AG09309 (cell line): ENCODE results near the gene RNF208.
"Not testable (repeated sequence)": the region's sequence is repeated elsewhere in the genome, so short reads cannot be mapped to it uniquely, and the experiment has no call there.

Source experiments
- DNase-seq: peaks from one replicate; pipeline ENCODE4 v3.0.0-alpha.2; 2010; ENCODE audit warnings: low read depth
- H3K4me3 ChIP-seq: 2 replicates; pipeline ENCODE4 v1.5.1; 2011; ENCODE audit warnings: mild to moderate bottlenecking, low read depth, low read length, moderate library complexity; ENCODE audit not compliant: control insufficient read depth
- CTCF ChIP-seq: IDR thresholded peaks from 2 replicates; pipeline ENCODE4 v1.5.1; 2011; ENCODE audit warnings: mild to moderate bottlenecking, low read depth, low read length, inconsistent platforms; ENCODE audit not compliant: insufficient read depth, control insufficient read depth; ENCODE audit errors: missing control alignments

RNF208 gene

GRCh38 chr9:137262173-137262908, 40.3 kb upstream of the RNF208 start:
- DNase-seq, H3K4me3 ChIP-seq: not testable (repeated sequence)
- peak; percentile 50 for TF ChIP-seq CTCF

GRCh38 chr9:137256856-137257255, 34.8 kb upstream of the RNF208 start:
- no peak for TF ChIP-seq CTCF
- no peak overlapping the region; the same call in 1 of the 2 replicates for H3K4me3 ChIP-seq
- DNase-seq = no peak

DNA sequence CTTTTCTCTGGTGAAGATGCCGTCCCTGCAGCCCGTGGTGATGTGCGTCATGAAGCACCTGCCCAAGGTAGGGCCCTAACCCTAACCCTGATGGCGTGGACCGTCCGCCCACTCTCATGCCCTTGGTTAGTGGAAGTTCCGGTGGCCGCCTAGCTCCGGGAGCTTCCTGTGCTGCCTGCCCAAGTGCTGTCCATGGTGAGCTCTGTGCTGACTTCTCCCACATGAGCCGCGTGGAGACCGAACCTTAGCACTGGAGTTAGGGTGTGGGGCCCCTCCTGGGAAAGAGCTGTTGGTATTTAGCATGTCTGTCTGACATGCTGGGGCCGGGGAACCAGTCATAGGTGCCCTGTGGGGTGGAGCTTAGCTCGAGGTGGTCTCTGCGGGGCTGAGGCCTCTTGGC, 34.3 kb upstream of the RNF208 start:
- no peak for DNase-seq
- TF ChIP-seq CTCF = no peak
- peak overlapping the region; percentile 95 for H3K4me3 ChIP-seq

DNA sequence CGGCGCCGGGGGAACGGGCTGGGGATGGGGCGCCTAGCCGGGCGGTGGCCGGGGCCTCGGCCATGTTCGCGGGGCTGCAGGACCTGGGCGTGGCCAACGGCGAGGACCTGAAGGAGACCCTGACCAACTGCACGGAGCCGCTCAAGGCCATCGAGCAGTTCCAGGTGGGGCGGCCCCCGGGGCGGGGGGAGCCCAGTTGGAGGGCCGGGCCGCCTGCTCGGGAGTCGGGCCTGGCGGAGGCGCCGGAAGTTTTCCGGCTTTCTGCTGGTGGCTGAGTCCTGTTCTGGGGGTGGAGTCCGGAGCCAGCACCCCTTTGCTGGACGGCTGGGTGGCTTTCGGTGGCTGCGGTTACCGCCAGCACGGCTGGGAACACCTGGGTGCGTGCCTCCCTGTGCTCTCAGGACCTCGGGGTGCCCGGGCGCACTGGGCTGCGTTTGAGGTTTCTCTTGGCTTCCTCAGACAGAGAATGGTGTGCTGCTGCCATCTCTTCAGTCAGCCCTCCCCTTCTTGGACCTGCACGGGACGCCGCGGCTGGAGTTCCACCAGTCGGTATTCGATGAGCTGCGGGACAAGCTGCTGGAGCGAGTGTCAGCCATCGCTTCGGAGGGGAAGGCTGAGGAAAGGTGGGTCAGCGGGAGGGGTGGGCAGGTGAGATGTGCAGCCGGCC, 33.5 kb upstream of the RNF208 start:
- H3K4me3 ChIP-seq = peak overlapping the region; percentile 95
- no peak for TF ChIP-seq CTCF
- no peak for DNase-seq

GRCh38 chr9:137254624-137255447, 32.8 kb upstream of the RNF208 start, which contains the start of gene NELFB:
Gene NELFB, plus strand, starts transcription at chr9:137255327.
- no peak for TF ChIP-seq CTCF
- DNase-seq = peak; percentile 41
- H3K4me3 ChIP-seq = peak within 1 kb of the TSS; percentile 95

GRCh38 chr9:137253717-137254623, 31.9 kb upstream of the RNF208 start:
- DNase-seq = no peak
- TF ChIP-seq CTCF = no peak
- peak overlapping the region; percentile 78 for H3K4me3 ChIP-seq
